Measurements from ENCODE around the gene RFT1.

RFT1 gene

GRCh38 chr3:53092216-53092615 lies 38.0 kb downstream of the RFT1 start:
- DNase-seq = no peak

- no peak for DNase-seq
Observed at GRCh38 chr3:53091011-53091410, 39.2 kb downstream of the RFT1 start.

DNA sequence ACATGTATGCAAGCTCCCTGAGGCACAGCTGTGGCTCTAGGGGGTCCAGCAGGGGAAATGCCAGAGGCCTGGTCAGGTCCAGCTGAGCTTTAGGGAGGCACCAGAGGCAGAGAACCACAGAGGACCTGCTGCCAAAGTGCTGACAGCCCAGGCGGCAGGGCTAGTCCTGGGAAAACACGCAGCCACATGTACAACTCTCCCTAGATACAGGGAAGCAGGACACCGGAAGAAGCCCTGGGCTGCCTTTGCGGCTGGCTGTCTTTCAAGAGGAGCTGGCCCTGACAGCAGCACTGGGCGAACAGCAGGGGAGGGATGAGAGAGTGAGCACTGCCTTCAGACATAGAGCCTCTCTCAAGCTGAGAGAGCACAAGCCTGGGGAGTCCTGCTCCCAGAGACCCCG lies 40.7 kb downstream of the RFT1 start:
- DNase-seq = peak in 7 of 56 donors; percentile 8 to 38 (median 18)

GRCh38 chr3:53085476-53085875 lies 44.8 kb downstream of the RFT1 start:
- DNase-seq = no peak

DNA sequence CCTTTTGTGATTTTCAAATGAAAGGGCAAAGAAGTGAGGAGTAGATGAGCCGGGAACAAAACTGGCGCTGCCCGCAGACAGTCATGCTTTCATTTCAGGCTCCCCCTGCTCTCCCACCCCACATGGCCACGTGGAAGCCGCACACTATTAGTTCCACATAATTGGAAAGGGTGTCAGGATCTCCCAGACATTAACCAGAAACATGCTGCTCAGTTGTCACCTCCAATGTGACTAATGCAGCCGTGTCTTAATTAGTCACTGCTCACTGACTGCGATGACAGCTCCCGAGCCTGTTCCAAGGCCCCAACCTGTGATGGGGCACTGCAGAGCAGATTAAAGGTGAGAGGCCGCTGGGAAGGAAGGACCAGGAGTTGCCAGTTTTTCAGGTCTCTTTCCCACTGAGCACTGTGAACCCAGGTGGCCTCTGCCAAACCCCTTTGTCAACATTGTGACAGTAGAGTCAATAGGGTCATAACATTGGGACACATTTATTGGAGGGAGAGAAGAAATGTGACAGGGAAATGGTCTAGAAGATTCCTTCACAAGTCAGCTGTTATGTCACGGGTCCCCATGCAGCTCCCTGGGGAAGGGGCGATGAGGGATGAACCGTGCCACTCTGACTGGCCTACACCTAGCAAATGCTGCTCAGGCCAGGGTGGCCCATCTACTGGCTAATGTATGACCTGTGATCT lies 45.8 kb downstream of the RFT1 start:
- peak in 30 of 56 donors; percentile 9 to 72 (median 38) for DNase-seq

DNA sequence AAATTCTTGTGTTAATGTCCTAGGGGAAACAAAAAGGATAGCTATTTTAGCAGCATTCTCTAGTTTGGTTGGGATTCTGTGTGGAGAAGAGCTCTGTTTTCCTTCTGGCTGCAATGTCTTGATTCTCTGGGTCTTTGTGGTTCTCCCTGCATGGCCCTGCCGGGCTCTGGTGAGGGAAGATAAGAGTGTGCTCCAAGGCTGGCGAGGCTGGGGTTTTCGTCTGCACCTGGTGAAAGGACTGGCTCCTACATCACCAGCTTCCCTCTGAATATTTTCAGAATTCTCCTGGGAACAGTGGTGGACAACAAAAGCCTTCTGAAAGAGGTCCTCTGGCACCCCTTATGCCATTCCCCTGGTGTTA lies 46.3 kb downstream of the RFT1 start:
- DNase-seq = no peak

DNA sequence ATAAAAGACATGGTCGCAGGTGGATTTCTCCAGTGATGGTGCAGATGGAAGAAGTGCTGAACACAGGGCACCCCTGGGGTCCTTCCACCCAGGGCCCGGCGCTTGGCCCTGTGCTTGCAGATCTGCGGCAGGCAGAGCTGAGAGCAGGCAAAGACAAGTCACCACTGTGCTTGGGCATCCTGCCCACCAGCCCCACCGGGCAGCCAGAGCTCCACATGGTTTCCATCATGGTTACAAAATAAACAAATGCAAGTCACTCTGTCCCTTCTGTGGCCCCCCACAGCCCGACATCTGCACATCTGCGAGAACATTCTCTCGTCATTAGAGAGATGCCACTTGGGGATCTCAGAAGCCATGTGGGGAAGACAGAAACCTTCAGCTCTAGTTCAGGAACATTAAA lies 46.7 kb downstream of the RFT1 start:
- peak in 7 of 56 donors; percentile 14 to 48 (median 17) for DNase-seq

DNA sequence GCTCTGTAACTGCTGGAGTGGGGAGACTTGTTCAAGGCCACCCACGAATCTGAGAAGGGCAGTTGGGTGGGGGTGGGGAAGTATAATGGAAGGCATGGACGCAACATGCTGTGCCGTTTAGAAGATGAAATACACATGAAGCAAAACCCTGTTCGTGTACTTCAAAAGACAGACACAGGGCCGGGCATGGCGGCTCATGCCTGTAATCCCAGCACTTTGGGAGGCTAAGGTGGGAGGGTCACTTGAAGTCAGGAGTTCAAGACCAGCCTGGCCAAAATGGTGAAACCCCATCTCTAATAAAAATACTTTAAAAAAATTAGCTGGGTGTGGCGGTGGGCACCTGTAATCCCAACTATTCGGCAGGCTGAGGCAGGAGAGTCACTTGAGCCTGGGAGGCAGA lies 47.5 kb downstream of the RFT1 start:
- DNase-seq = no peak

DNA sequence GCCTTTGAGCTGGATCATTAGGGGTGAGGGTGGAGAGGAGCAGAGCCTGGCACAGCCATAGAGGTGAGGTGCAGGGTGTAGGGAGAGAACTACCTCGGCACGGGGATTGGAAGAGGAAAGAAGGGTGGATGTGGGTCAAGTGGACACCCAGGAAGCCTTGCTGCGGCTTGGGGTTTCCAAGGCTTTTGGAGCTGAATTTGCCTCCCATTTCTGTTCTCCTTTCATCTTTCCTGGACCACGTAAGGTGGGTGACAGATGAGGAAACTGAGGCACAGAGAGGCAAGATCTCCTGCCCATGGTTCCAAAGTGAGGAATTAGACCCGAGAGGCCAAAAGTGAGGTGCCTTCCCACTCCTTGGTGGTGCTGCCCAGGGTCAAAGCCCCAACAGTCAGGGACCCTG lies 48.9 kb downstream of the RFT1 start:
- DNase-seq = no peak

GRCh38 chr3:53080612-53081205 lies 49.5 kb downstream of the RFT1 start:
- no peak for DNase-seq

- DNase-seq = no peak
Observed at GRCh38 chr3:53079791-53080555, 50.3 kb downstream of the RFT1 start.

GRCh38 chr3:53079147-53079546 lies 51.1 kb downstream of the RFT1 start:
- no peak for DNase-seq

DNA sequence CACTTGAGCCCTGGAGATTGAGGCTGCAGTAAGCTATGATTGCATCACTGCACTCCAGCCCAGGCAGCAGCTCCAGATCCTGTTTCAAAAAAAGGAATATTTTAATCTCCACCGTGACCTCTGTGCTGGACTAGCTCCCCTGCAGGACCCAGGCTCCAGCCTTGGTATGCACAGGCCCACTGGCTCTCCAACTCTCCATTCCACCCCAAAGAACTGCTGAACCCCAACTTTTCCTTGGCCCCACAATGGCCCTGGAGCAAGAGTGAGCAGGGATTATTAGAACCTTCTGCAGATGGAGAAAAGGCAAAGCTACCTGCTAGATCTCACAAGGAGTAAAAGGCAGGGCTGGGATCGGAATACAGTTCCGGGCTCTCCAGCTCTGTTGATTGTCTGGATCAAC lies 51.6 kb downstream of the RFT1 start:
- DNase-seq = no peak

DNA sequence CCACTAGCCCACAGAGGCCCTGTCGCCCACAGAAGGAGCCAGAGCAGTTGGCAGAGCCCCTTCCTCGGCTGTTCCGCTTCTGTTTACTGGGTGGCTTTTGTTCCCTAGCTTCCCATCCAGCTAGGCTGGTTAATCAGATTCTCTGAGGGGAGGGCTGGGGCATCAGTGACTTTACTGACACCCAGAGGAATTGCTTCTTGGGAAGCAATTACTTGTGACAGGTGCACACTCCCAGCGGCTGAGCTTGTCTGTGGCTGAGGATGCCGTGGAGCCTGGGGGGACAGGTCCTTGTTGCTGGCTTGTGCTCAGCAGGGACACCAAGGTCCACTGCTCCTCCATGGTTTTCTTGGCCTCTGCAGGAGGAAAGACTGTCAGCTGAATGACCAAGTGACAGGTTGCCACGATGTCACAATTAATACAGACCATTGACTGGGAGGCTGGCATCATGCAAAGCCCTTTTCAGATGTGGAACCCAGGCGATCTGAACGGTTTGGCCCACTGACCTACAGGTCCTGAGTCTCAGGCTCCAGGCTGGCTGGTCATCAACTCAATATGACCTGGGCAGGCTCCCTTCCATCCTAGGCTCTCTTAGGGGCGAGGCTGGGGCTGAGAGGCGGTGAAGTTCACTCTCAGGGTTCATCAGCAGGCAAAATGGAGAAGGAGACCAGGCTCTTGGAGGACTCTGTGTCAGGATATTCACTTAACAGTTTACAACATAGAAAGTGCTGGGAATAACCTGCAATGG lies 52.6 kb downstream of the RFT1 start:
- no peak for DNase-seq

- no peak for DNase-seq
Observed at GRCh38 chr3:53075743-53076140, 54.5 kb downstream of the RFT1 start.

- DNase-seq = peak in 1 of 56 donors; percentile 10
Observed at GRCh38 chr3:53074761-53075742, 55.2 kb downstream of the RFT1 start.

DNA sequence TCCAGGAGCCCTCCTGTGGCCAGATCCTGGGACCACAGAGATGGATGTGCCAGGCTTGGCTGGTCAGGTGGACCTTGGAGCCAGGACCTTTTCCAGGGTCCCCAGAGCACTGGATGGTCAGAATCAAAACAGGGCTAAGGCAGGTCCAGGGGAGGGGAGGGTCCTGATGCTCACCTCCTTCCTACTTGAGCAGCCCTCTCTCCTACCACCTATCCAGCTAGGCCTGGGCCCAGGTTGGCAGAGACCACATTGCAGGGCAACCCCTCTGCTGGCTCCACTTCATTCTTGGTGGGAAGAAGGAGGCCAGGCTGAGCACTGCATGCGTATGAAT lies 55.9 kb downstream of the RFT1 start:
- no peak for DNase-seq

GRCh38 chr3:53073553-53074365 lies 56.5 kb downstream of the RFT1 start:
- DNase-seq = no peak

DNA sequence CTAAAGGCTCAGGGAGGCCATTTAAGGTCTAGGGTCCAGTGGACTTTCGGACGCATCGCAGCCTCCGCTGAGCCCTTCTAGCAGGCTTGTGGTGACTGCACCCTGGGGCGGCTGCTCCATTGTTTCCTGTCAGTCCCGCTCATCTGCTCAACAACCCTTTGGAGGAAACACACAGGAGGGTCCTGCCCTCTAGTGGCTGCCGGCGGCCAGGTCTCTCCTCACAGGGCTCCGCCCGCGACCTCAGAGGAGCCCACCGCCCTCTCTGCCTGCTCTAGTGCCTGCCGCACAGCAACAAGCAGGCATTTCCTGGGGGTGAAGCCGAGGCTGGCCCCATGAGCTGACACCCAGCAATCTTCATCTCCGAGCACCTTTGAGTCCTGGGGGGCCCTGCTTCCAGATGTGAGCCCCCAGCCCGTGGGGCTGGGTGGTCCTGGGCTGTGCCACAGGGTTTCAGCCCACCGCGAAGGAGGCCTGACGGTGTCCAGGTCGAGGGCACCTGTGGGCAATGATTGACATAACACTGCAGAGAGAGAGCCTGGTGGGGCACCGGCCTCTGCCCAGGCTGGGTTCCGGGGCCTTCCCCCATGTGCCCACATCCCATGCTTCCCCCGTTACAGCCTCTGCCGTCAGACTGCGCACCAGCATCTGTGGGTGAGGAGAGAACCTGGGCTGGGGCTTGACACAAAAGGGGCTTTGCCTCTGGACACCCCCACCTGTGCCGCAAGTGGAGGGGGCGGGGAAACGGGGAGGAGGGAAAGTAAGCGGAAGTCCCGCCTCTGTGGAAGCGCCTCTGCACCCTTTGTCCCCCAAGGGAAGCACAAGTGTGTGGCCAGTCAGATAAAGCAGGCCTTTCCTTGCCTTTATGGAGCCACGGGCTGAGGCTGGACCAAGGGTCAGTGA lies 57.3 kb downstream of the RFT1 start:
- peak in 50 of 56 donors; percentile 12 to 84 (median 57) for DNase-seq
